OCI-LY7 (cell line): ENCODE results near the gene CFAP73. TPM values are rescaled to one million over a fixed set of nuclear protein-coding genes. Genes with fewer than 3 reads are reported as not detected.

Experiments
- BruUV-seq: library from RNA; stranded (reverse); fragments of 400-500 nt; replicated peaks from 2 replicates; lab custom pipeline; 2021; lab: Mats Ljungman, UMichigan
- CTCF ChIA-PET: fragments of 300-600 bp; sonication (Branson Sonifier 250); formaldehyde crosslinking; loops from one replicate; lab custom pipeline; 2022; ENCODE audit warnings: antibody characterized with exemption; ENCODE audit not compliant: unreplicated experiment; lab: Charles Lee
- POLR2A ChIA-PET: fragments of 300-600 bp; sonication (Branson Sonifier 250); formaldehyde crosslinking; loops from one replicate; lab custom pipeline; 2022; ENCODE audit warnings: antibody characterized with exemption; lab: Charles Lee
- DNase-seq: peaks from one replicate; pipeline ENCODE4 v3.0.0-alpha.2; 2015; ENCODE audit warnings: low spot score
- H2AFZ ChIP-seq: fragments of 200-600 bp; sonication (generic), shearing (Covaris generic); 2 replicates; pipeline ENCODE4 v1.6.1; 2014; ENCODE audit warnings: mild to moderate bottlenecking, antibody characterized with exemption, low read length, moderate library complexity
- H3K27ac ChIP-seq: fragments of 200-600 bp; sonication (generic); 2 replicates; pipeline ENCODE4 v1.5.1; 2014; ENCODE audit warnings: mixed run types, low read depth, mild to moderate bottlenecking, moderate library complexity, low read length, inconsistent platforms; ENCODE audit not compliant: poor library complexity, severe bottlenecking
- H3K36me3 ChIP-seq: fragments of 200-600 bp; sonication (generic); 2 replicates; pipeline ENCODE4 v1.6.1; 2014; ENCODE audit warnings: mild to moderate bottlenecking, antibody characterized with exemption, low read length, moderate library complexity, mixed read lengths; ENCODE audit not compliant: insufficient read depth
- H3K4me1 ChIP-seq: fragments of 200-600 bp; sonication (generic); 2 replicates; pipeline ENCODE4 v1.5.1; 2014; ENCODE audit warnings: mild to moderate bottlenecking, low read length; ENCODE audit not compliant: insufficient read depth, poor library complexity, severe bottlenecking
- H3K4me2 ChIP-seq: fragments of 200-600 bp; sonication (generic); 2 replicates; pipeline ENCODE4 v1.6.1; 2014; ENCODE audit warnings: mild to moderate bottlenecking, low read length
- H3K4me3 ChIP-seq: fragments of 200-600 bp; sonication (generic); 2 replicates; pipeline ENCODE4 v1.5.1; 2014; ENCODE audit warnings: mild to moderate bottlenecking, low read depth, low read length; ENCODE audit not compliant: poor library complexity, severe bottlenecking
- H3K79me2 ChIP-seq: fragments of 200-600 bp; sonication (generic); 2 replicates; pipeline ENCODE4 v1.6.1; 2016; ENCODE audit warnings: low read depth, mild to moderate bottlenecking, low read length, moderate library complexity, mixed read lengths; ENCODE audit not compliant: insufficient read depth
- H3K9me2 ChIP-seq: fragments of 200-600 bp; sonication (generic); 2 replicates; pipeline ENCODE4 v1.6.1; 2016; ENCODE audit warnings: mild to moderate bottlenecking, low read length, mixed read lengths; ENCODE audit not compliant: insufficient read depth
- H3K9me3 ChIP-seq: fragments of 200-600 bp; sonication (generic); 2 replicates; pipeline ENCODE4 v1.6.1; 2014; ENCODE audit warnings: mild to moderate bottlenecking, mixed run types, low read length, mixed read lengths
- H4K20me1 ChIP-seq: fragments of 200-600 bp; sonication (generic); 2 replicates; pipeline ENCODE4 v1.6.1; 2014; ENCODE audit warnings: mild to moderate bottlenecking, antibody characterized with exemption, low read length, moderate library complexity, mixed read lengths; ENCODE audit not compliant: insufficient read depth
- EZH2phosphoT487 ChIP-seq: fragments of 200-600 bp; sonication (generic); IDR thresholded peaks from 2 replicates; pipeline ENCODE4 v1.6.1; 2018; ENCODE audit warnings: low read depth, borderline replicate concordance, mild to moderate bottlenecking, mixed run types, antibody characterized with exemption, low read length, moderate library complexity, mixed read lengths
- intact Hi-C: fragments of 100-400 bp; cut with micrococcal nuclease; formaldehyde crosslinking; loops from one replicate; pipeline ENCODE4 v1.10.0; 2022; ENCODE audit not compliant: unreplicated experiment
- total RNA-seq, 2 experiments: library from RNA; depleted of rRNA in 1 of 2; stranded (reverse); fragments of >200 nt in 1 of 2; shearing (Covaris generic) in 1 of 2; gene quantifications; 2 replicates each; pipeline ENCODE4 v1.2.3, GENCODE V29; 2014 to 2022
- TF ChIP-seq, protein P1 (sequence below): fragments of 200-600 bp; sonication (generic); conservative IDR thresholded peaks from 2 replicates; pipeline ENCODE4 v1.5.1; 2014; ENCODE audit warnings: mild to moderate bottlenecking, antibody characterized with exemption, low read length, moderate library complexity, mixed read lengths

CFAP73 gene
- total RNA-seq, 2 experiments from 2014 or later, result 26.9 to 37.4 TPM

DNA sequence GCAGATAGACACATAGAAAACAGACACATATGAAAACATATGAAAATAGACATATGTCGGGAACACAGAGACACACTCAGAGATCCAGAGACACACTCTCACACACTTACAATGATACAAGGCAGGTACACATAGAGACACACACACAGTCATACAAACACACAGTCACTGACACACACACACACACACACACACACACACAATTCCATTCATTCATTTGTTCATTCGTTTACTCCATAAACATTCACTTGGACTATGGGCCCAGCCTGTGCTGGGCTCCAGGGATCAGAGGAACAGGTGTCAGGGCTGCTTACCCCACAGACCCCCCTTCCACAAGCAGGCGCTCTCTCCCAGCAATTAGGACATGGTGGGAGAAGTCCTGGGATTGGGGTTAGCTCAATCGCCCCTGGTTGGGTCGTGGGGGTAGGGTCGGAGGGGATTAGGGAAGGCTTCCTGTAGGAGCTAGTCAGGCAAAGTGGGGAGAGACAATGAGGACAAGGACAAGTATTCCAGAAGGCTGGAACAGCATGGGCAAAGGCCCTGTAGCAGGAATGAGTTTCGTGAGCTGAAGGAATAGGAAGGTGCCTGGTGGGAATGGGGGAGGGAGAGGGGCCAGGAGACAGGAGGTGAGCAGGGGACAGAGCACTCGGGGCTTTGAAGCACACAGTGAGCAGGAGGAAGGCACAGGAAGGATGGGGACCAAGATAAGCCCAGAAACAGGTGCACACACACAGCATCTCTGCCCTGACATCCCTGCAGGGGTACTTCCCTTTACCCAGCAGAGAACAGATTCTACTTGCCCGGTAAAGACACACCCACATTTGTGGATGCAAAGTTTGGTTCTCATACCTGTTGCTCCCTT is 20.5 kb upstream of the CFAP73 start:
- BruUV-seq, result no TSS peak
- POLR2A ChIA-PET, result interaction anchor here (2.2 kb wide), 1 partner anchor 8 kb away, joined by 10 read pairs; no protein-coding TSS in a partner anchor

DNA sequence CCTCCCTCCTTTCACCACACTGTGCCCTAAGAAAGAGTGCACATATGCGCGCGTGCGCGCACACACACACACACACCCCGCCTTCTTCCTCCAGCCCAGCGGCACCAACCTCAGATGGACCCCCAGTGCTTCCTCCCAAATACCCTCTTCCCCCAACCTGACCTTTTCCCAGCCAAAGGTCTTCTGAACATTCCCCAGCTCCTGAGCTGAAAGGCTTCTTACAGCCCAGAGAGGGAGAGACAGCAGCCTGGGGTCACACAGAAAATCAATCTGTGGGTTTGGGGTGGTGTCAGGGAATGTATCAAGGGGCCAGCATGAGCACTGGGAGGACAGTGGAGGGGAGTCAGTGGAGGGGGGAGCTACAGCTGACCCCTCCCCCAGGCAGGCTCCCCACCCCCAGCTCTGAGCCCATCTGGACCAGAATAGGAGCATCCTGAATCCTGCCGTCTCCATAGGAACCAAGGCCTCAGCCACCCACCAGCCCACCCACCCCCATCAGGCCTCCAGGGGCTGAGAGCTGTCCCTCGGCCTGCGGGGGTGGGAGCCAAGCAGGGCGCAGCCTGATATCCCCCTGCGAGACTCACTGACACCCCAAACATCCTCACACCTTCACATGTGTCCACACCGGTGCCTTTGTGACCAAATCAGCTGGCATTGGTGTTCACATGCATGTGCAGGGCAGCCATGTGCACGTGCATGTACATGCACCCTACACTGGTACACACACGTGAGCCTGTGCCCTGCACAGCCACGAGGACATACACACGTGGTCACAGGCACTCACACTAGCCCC is 19.7 kb upstream of the CFAP73 start:
- Histone ChIP-seq H3K36me3 (peaks cover 81% of the 10 kb centered on the region), H3K27ac (peak overlapping the region; percentile 87), H3K4me3 (peak overlapping the region; percentile 57), H2AFZ (no peak overlapping the region), H3K4me2 (peak overlapping the region; percentile 81), H3K4me1 (peaks cover 61% of the 10 kb centered on the region), H4K20me1 (0 out of 2 replicates have a peak, but pooled peaks cover 6% of the 10 kb centered on the region), H3K9me3 (peaks cover 6% of the 10 kb centered on the region), H3K9me2 (no peaks in the 10 kb centered on the region), H3K79me2 (peaks cover 86% of the 10 kb centered on the region)
- DNase-seq, result peak; percentile 25
- ChIA-PET POLR2A (interaction anchor here (0.7 to 2.2 kb wide), 3 partner anchors 9 to 68 kb away, joined by 3 to 10 read pairs (median 4); no protein-coding TSS in a partner anchor), CTCF (interaction anchor here (0.6 to 1.2 kb wide), 3 partner anchors 24 to 33 kb away, joined by 3 to 10 read pairs (median 3); no protein-coding TSS in a partner anchor)
- TF ChIP-seq, protein P1, sequence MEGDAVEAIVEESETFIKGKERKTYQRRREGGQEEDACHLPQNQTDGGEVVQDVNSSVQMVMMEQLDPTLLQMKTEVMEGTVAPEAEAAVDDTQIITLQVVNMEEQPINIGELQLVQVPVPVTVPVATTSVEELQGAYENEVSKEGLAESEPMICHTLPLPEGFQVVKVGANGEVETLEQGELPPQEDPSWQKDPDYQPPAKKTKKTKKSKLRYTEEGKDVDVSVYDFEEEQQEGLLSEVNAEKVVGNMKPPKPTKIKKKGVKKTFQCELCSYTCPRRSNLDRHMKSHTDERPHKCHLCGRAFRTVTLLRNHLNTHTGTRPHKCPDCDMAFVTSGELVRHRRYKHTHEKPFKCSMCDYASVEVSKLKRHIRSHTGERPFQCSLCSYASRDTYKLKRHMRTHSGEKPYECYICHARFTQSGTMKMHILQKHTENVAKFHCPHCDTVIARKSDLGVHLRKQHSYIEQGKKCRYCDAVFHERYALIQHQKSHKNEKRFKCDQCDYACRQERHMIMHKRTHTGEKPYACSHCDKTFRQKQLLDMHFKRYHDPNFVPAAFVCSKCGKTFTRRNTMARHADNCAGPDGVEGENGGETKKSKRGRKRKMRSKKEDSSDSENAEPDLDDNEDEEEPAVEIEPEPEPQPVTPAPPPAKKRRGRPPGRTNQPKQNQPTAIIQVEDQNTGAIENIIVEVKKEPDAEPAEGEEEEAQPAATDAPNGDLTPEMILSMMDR, result no peak
- no peak for TF ChIP-seq EZH2phosphoT487
- intact Hi-C loops, result loop anchor here (1.0 to 10.0 kb wide), 2 partner anchors 43 to 225 kb away; partner anchors contain the start of gene OAS1
- no TSS peak for BruUV-seq

More for the DNA sequence above, 20.5 kb upstream of the CFAP73 start:
- H4K20me1 ChIP-seq, result 0 out of 2 replicates have a peak, but pooled peaks cover 6% of the 10 kb centered on the region
- CTCF ChIA-PET, result no interaction called here
- DNase-seq, result peak; percentile 89
- no peak overlapping the region for H2AFZ ChIP-seq
- TF ChIP-seq, protein P1, result peak; percentile 51
- no peak for TF ChIP-seq EZH2phosphoT487
- peak overlapping the region; percentile 57 for H3K4me3 ChIP-seq
- H3K4me2 ChIP-seq, result peak overlapping the region; percentile 81
- peaks cover 81% of the 10 kb centered on the region for H3K36me3 ChIP-seq
- H3K4me1 ChIP-seq, result peaks cover 61% of the 10 kb centered on the region
- H3K27ac ChIP-seq, result peak overlapping the region; percentile 87
- H3K79me2 ChIP-seq, result peaks cover 81% of the 10 kb centered on the region
- H3K9me2 ChIP-seq, result no peaks in the 10 kb centered on the region
- peaks cover 6% of the 10 kb centered on the region for H3K9me3 ChIP-seq
- intact Hi-C loops, result loop anchor here (1.0 to 10.0 kb wide), 2 partner anchors 44 to 224 kb away; partner anchors contain the start of gene OAS1
